ENCODE measurements around the gene CCL18.

DNA sequence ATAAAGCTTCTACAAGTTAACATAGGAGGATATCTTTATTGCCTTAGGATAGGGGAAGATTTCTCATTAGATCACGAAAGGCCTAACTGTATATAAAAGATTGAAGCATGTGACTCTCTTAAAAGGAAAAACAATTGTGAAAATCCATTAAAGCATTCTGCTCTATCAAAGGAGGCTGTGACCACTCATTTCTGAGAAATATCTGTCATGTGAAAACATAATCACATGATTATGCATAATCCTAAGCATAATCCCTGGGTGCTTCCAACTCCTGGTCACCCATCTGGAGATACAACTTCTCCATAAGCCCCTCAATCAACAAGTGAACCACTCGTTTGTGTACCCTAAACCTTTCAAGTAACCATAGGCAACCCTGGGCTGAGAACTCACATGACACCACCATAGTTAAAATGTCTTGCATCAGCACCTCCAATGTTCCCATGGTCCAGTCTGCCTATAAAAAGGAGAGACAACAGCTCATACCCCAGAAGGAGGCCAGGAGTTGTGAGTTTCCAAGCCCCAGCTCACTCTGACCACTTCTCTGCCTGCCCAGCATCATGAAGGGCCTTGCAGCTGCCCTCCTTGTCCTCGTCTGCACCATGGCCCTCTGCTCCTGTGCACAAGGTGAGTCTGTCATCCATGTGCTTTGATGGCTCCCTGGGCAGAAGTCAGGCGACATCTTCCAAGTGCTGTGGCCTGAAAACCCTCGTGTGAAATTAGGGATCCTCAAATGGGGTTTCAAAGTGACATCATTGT lies at the start of gene CCL18:
- TF ChIP-seq, protein P1, sequence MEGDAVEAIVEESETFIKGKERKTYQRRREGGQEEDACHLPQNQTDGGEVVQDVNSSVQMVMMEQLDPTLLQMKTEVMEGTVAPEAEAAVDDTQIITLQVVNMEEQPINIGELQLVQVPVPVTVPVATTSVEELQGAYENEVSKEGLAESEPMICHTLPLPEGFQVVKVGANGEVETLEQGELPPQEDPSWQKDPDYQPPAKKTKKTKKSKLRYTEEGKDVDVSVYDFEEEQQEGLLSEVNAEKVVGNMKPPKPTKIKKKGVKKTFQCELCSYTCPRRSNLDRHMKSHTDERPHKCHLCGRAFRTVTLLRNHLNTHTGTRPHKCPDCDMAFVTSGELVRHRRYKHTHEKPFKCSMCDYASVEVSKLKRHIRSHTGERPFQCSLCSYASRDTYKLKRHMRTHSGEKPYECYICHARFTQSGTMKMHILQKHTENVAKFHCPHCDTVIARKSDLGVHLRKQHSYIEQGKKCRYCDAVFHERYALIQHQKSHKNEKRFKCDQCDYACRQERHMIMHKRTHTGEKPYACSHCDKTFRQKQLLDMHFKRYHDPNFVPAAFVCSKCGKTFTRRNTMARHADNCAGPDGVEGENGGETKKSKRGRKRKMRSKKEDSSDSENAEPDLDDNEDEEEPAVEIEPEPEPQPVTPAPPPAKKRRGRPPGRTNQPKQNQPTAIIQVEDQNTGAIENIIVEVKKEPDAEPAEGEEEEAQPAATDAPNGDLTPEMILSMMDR (IDR thresholded peaks at IDR 0.05), result no peak
- no peak for TF ChIP-seq EZH2 (IDR thresholded peaks at IDR 0.05; ENCODE audit: borderline replicate concordance, insufficient read depth, low read depth, low read length, poor library complexity, severe bottlenecking)

All from B cell (primary cell).